Kidney glomerular epithelial cell (primary cell): ENCODE data around the gene KIF15.
"Not testable (repeated sequence)": the region's sequence is repeated elsewhere in the genome, so short reads cannot be mapped to it uniquely, and the experiment has no call there.

ENCODE experiments used
- DNase-seq: peaks from one replicate; lab custom pipeline; 2025; lab: John Stamatoyannopoulos, UW

Gene KIF15, protein sequence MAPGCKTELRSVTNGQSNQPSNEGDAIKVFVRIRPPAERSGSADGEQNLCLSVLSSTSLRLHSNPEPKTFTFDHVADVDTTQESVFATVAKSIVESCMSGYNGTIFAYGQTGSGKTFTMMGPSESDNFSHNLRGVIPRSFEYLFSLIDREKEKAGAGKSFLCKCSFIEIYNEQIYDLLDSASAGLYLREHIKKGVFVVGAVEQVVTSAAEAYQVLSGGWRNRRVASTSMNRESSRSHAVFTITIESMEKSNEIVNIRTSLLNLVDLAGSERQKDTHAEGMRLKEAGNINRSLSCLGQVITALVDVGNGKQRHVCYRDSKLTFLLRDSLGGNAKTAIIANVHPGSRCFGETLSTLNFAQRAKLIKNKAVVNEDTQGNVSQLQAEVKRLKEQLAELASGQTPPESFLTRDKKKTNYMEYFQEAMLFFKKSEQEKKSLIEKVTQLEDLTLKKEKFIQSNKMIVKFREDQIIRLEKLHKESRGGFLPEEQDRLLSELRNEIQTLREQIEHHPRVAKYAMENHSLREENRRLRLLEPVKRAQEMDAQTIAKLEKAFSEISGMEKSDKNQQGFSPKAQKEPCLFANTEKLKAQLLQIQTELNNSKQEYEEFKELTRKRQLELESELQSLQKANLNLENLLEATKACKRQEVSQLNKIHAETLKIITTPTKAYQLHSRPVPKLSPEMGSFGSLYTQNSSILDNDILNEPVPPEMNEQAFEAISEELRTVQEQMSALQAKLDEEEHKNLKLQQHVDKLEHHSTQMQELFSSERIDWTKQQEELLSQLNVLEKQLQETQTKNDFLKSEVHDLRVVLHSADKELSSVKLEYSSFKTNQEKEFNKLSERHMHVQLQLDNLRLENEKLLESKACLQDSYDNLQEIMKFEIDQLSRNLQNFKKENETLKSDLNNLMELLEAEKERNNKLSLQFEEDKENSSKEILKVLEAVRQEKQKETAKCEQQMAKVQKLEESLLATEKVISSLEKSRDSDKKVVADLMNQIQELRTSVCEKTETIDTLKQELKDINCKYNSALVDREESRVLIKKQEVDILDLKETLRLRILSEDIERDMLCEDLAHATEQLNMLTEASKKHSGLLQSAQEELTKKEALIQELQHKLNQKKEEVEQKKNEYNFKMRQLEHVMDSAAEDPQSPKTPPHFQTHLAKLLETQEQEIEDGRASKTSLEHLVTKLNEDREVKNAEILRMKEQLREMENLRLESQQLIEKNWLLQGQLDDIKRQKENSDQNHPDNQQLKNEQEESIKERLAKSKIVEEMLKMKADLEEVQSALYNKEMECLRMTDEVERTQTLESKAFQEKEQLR (N-terminal part only)

DNA sequence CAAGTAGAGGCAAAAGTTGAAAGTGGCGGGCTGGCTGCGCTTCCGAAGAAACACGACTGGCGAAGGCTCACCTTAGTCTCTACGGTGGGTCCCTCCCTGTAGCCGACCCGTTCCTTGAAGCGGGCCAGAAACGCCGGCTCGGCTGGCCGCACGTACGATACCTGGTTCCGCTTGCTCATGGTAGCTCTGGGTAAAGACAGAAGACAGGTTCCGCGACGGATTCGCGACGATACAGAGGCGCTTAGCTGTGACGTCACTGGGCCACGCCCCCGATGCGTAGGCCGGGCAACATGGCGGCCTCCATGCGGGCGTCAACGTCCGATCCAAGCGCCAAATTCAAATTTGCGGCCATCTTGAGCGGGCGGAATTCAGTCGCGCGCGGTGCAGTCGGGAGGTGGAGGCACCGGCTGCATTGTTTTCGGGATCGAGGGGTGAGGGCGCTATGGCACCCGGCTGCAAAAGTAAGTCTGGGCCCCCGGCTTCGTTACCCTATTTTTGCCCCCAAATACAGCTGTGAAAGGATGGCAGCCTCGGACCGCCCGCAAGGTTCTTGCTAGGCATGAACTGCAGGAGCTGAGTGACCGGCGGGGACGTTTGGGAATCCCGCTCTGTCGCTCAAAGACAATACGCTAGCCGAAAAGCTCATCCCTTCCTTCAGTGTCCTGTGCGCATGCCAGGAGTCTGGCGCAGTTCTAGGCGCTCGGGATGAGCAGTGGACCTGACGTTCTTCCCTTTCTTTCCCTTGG, at the start of gene KIF15, which contains the start of gene KIAA1143:
KIF15 (plus strand) TSS at position 371 of the 746 bp plus-strand sequence; CDS start at position 443, 72 bp downstream.
KIAA1143 (minus strand) TSS at position 196 of the 746 bp plus-strand sequence; CDS start at position 179, 17 bp downstream.
- peak; percentile 80 for DNase-seq

DNA sequence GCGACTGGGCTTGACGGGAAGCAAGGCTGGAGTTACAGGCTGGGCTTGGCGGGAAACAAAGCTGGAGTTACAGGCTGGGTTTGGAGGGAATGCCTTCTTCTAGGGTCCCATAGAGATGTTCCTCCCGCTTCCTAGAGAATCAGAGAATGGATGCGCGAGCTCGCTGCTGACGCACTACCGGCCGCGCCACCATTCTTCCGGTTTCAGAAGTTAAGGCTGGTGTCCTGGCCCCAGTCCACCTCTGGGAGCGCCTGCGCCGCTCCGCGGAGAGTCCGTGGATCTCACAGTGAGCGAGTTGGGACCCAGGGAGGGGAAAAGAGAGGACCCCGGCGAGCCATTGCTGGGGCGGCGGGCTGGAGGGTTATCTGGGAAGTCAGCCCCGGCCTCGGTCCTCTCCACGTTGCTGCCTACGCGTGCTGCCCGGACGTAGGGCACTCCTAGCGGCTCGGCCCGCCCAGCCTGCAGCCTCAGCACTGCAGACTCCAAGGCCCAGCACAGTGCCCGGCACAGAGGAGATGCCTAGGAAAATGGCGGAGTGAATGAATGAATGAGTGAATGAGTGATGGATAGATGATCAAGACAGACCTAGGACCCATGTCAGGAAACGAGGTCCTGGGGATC, 49.0 kb upstream of the KIF15 start, which contains the start of gene ZNF502:
ZNF502 (plus strand) TSS at position 206 of the 621 bp plus-strand sequence. CDS start 7,602 bp downstream, outside the sequence.
- peak; percentile 54 for DNase-seq

DNA sequence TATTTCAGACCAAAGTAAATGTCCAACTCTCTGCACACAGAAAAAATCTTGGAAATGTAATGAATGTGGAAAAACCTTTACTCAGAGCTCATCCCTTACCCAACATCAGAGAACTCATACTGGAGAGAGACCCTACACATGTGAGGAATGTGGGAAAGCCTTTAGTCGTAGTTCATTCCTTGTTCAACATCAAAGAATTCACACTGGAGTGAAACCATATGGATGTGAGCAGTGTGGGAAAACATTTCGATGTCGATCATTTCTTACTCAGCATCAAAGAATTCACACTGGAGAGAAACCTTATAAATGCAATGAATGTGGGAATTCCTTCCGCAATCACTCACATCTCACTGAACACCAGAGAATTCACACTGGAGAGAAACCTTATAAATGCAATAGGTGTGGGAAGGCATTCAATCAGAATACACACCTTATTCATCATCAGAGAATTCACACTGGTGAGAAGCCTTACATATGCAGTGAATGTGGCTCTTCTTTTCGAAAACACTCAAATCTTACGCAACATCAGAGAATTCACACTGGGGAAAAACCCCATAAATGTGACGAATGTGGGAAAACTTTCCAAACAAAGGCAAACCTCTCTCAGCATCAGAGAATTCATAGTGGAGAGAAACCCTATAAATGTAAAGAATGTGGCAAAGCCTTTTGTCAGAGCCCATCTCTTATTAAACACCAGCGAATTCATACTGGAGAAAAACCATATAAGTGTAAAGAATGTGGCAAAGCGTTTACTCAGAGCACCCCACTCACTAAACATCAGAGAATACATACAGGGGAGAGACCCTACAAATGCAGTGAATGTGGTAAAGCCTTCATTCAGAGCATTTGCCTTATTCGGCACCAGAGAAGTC, 40.1 kb upstream of the KIF15 start:
- no peak for DNase-seq

DNA sequence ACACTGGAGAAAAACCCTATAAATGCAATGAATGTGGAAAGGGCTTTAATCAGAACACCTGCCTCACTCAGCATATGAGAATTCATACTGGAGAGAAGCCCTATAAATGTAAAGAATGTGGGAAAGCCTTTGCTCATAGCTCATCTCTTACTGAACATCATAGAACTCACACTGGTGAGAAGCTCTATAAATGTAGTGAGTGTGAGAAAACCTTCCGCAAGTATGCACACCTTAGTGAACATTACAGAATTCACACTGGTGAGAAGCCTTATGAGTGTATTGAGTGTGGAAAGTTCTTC, 39.5 kb upstream of the KIF15 start:
- no peak for DNase-seq

DNA sequence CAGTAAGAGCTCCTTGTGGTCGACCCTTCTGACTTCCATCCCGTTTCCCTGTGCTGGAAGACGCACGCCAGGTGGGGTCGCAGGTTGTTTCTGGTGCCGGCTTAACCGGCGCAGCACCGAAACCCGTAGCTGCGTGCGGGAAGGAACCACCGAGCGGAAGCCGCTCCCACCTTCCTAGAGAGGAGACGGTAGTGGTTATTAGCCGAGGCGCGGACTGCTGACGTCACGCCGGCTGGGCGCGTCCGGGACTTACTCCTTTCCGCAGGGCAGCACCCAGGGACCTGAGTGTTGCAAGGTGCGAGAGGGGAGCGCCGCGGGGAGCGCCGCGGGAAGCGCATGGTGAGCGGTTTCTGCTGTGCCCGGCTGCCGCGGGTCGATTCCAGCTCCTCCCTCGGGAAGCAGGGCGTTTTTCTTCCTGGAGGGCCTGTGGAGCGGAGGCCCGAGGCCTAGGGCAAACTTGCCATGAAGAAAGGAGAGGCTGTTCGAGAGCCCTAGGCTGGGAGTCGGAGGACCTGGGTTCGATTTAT, 32.1 kb upstream of the KIF15 start, which contains the start of gene ZNF501:
ZNF501 (plus strand) TSS at position 252 of the 527 bp plus-strand sequence. CDS start 4,787 bp downstream, outside the sequence.
- DNase-seq: peak; percentile 6

DNA sequence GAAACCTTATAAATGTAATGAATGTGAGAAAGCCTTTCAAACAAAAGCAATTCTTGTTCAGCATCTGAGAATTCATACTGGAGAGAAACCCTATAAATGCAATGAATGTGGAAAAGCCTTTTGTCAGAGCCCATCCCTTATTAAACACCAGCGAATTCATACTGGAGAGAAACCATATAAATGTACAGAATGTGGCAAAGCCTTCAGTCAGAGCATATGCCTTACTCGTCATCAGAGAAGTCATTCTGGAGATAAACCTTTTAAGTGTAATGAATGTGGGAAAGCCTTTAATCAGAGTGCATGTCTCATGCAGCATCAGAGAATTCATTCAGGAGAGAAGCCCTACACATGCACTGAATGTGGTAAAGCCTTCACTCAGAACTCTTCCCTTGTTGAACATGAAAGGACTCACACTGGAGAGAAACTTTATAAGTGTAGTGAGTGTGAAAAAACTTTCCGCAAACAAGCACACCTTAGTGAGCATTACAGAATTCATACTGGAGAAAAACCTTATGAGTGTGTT, 26.9 kb upstream of the KIF15 start:
- no peak for DNase-seq

DNA sequence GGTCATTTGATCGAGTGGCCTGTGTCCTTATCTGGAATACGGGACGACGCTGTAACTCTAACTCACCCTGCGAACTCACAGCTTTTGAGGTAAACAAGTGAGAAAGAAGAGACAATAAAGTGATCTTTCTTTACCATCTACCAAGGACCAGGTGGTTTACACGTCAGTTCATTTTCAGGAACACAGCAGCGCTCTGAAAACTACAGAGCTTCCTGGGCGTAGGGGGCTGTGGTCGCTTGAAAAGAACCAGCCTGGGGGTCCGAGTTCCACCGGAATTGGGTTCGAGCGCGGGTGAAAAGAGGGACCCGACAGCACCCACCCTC, 532 bp upstream of the KIF15 start:
- DNase-seq: no peak

DNA sequence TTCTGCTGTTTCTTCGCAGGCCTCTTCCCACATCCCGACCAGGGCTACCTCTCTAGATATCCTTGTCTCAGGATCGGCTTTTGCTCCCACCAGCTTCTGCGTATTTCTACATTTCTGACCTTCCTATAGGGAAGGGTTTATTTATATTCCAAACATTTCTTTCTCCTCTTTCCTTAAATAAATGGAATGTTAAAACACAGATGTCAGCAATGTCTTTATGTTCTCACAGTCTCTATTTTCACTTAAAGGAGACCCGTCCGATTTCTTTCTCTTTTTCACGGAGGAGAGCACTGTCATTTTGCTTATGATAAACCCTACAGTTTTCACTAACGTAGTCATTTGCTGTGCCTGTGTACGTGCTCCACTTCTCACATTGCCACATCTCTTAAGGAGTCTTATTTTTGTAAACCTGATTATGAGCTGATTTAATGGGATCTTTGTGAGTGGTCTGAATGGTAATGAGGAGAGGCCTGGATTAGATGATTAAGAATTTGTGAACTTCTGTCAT, 630 bp downstream of the KIF15 start:
- DNase-seq: peak; percentile 39

DNA sequence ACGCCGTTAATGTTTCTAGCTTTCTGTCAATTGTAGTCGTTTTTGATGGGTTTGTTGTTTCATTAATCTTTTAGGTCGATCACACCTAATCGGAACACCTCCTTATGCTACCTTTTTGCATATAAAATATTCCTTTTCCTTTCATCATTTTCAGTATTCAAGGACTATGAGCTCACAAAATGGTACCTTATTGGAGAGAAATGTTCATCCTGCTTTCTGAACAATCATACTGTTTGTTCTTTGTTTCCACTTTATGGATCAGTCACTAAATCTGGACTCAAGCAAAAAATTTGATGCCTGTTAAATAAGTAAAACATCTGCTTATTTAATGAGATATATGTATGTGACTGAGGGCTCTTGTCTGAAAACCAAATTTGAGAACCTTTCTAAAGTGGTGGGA, 1.1 kb downstream of the KIF15 start:
- DNase-seq: no peak

DNA sequence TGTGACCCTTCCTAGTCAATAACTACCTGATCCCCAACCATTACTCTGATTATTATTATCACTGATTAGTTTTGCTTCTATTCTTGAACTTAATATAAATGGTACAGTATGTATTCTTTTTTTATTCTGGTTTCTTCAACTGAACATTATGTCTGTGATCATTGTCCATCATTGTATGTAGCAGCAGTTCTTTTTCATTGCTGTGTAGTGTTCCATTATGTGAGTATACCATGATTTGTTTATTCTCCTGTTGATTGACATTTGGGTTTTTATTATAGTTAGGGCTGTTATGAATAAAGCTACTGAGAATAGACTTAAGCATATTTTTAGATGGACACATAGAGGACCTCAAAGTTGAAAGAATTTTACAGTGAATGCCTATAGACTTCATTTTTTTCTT, 2.7 kb downstream of the KIF15 start:
- DNase-seq: no peak

DNA sequence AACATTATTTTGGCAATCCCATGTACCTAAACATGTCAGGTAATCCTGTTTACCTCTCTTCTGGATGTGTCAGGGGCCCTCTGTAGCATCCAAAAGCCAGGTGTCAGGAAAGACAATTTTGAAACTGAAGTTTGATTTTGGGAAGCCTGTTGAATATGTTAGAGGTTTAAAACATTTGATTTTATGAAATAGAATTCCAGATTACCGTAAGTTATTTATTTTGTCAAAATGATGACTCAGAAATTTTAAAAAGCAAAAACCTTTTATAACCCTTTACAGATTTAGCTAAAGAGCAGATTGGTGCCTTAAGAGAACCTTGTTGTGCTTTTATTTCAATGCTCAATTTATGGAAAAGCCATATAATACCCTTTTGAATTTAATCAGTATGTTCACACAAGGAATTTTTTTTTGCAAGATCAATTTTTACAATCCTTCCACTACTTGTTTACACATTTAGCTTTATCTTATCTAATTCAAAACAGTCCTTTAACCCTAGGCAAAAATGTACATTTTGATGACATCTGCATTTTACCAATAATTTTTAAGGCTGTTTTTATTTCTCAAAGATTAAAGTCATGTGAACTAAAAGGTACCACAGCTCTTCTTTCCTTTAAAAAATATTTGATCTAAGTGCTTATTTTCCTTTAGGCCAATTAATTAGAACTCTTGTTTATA, 10.0 kb downstream of the KIF15 start:
- DNase-seq: no peak

DNA sequence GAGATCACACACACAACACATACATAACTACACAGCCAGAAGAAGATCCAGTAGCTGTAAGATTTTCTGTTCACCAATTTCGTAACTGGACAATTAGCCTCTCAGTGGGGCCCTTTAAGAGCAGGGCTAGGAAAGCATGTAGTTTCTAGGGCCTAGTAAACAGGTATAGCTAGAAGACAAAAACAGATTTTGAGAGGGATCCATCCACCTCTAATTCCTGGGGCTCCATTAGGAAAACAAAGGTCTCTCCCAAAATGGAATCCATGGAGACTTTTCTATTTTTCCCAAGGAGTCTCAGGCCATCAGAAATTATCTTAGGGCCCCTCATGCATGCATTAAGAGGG, 10.5 kb downstream of the KIF15 start:
- DNase-seq: no peak

DNA sequence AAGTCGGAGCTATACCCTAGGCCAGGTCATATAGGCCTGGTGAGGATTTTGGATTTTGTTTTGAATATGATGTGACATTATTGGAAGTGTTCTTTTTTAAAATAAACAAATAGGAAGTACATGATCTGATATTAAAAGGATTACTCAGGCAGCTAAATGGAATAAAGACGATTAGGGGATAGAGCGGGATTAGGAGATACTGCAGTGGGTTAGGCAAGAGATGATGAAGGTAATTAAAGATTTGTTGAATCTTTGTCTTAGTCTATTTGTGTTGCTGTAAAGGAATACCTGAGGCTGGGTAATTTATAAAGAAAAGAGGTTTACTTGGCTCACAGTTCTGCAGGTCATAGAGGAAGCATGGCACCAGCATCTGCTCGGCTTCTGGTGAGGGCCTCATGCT, 21.3 kb downstream of the KIF15 start:
- no peak for DNase-seq

DNA sequence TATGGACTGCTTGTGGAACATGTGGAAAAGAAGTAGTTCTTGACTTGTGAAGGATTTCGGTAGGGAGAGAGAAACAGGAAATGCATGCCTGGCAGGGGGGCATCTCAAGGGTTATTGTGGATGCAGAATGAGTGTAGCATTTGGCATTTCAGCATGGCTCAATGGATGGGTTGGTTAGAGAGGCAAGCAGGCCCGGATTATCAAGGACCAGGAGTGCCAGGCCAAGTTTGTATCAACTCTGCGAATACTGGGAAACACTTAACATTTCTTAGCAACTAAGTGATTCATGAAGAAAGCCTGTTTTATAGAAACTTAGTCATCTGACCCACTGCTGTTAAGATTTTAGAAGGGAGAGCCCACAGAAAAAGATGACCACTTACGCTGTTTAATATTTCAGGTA, 33.6 kb downstream of the KIF15 start:
- no peak for DNase-seq

DNA sequence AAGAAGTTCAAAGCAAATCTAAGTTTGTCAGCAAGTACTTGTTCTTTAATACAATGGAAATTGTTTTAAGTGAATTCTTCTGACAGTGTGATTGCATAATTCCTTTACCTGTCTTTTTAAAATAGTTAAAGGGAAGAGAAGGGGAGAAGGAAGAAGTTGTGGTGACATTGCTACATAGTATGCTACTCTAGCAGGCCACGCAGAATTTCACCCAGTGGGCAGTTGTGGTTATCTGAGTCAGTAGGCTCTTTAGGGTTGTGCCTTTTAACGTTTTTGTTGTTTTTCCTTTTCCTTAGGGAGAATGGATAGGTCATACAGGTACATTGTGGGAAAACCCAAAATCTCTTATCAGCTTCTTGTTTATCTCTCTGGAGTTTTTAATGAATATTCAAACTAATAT, 40.4 kb downstream of the KIF15 start:
- no peak for DNase-seq

DNA sequence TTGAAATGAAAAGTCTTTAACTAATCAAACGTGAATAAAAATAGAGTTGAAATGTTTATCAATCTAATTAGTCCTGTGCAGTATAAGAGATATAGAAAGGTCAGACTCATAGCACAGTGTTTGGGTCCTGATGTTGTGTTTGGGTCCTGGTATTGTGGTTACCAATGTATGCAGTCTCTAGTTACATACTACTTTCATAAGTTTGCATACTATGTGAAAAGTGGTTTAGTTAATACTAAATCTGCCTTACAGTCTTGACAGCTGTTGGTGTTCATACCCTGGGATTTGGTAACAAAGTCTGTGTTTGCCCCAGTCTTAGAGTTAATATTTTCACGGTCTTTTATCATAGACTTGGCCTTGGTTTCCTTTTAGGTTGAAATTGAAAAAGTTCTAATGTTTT, 41.7 kb downstream of the KIF15 start:
- DNase-seq: no peak

DNA sequence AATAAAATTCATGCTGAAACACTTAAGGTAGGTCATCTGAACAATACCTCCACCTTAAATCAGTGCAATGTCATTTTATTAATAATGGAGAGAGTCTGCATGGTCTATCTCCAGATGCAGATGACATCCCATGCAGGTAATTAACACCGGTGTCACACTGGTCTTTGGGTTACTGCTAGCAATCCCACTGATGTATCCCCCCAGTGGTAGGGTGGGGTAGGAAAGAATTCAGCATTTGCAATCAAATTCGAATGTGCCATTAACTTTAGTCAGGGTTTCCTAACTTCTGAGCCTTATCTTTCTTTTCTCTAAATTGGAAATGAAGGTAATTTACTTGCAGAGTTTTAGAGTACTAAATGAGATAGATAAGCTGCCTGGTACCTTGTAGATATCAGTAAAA, 44.4 kb downstream of the KIF15 start:
- no peak for DNase-seq

DNA sequence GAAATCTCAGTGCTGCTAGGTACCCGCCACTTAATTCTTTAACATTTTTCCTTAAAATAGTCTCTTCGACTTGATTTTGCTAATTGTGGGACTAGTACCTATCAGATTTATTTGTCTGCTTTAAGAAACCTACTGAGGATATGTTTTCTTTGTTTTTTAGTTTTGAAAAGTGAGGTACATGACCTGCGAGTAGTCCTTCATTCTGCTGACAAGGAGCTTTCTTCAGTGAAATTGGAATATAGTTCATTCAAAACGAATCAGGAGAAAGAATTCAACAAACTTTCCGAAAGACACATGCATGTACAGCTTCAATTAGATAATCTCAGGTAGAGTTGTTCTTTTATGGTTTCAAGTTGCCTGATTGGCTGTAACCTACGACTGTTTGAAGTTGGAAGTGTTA, 53.2 kb downstream of the KIF15 start:
- no peak for DNase-seq

DNA sequence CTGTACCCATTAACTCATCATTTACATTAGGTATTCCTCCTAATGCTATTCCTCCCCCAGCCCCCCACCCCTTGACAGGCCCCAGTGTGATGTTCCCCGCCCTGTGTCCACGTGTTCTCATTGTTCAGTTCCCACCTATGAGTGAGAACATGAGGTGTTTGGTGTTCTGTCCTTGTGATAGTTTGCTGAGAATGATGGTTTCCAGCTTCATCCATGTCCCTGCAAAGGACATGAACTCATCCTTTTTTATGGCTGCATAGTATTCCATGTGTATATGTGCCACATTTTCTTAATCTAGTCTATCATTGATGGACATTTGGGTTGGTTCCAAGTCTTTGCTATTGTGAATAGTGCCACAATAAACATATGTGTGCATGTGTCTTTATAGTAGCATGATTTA, 54.7 kb downstream of the KIF15 start:
- DNase-seq: not testable (repeated sequence)
